Neural cell (in vitro differentiated cells): ENCODE data around the gene ROS1. TPM values are rescaled to one million over a fixed set of nuclear protein-coding genes. Genes with fewer than 3 reads are reported as not detected.
"Not testable (repeated sequence)": the region's sequence is repeated elsewhere in the genome, so short reads cannot be mapped to it uniquely, and the experiment has no call there.

ENCODE experiments used
- H2AFZ ChIP-seq: fragments of 200-600, 300-800 bp; sonication (generic), shearing (Covaris generic); 2 replicates; pipeline ENCODE4 v1.6.0; 2014; ENCODE audit warnings: low read depth, mild to moderate bottlenecking, antibody characterized with exemption, low read length, moderate library complexity
- H3F3A ChIP-seq: fragments of 200-600 bp; shearing (Covaris generic); 2 replicates; pipeline ENCODE4 v1.6.1; 2016; ENCODE audit warnings: mild to moderate bottlenecking, moderate library complexity, mixed read lengths, antibody characterized with exemption, low read length; ENCODE audit not compliant: insufficient read depth, poor library complexity, severe bottlenecking
- H3K27ac ChIP-seq: fragments of 200-600, 300-800 bp; sonication (generic), shearing (Covaris generic); 2 replicates; pipeline ENCODE4 v1.5.1; 2014; ENCODE audit warnings: mild to moderate bottlenecking, low read length, moderate library complexity
- H3K27me3 ChIP-seq: fragments of 300-800, 200-600 bp; sonication (generic), shearing (Covaris generic); 2 replicates; pipeline ENCODE4 v1.6.0; 2014; ENCODE audit warnings: mild to moderate bottlenecking, low read depth, low read length, moderate library complexity; ENCODE audit not compliant: insufficient read depth
- H3K36me3 ChIP-seq: fragments of 300-800, 200-600 bp; sonication (generic), shearing (Covaris generic); 2 replicates; pipeline ENCODE4 v1.5.1; 2014; ENCODE audit warnings: mild to moderate bottlenecking, antibody characterized with exemption, low read length, moderate library complexity; ENCODE audit not compliant: insufficient read depth
- H3K4me2 ChIP-seq: fragments of 300-800, 200-600 bp; sonication (generic), shearing (Covaris generic); 2 replicates; pipeline ENCODE4 v1.6.0; 2014; ENCODE audit warnings: mild to moderate bottlenecking, low read length
- H3K4me3 ChIP-seq: fragments of 300-800, 200-600 bp; sonication (generic), shearing (Covaris generic); 2 replicates; pipeline ENCODE4 v1.5.1; 2014; ENCODE audit warnings: mild to moderate bottlenecking, low read length, moderate library complexity
- H3K79me2 ChIP-seq: fragments of 200-600 bp; shearing (Covaris generic); replicated peaks from 2 replicates; pipeline ENCODE4 v1.6.0; 2014; ENCODE audit warnings: mild to moderate bottlenecking, low read length, moderate library complexity; ENCODE audit not compliant: insufficient read depth
- H3K9ac ChIP-seq: fragments of 300-800, 200-600 bp; sonication (generic), shearing (Covaris generic); 2 replicates; pipeline ENCODE4 v1.6.1; 2016; ENCODE audit warnings: mild to moderate bottlenecking, low read length, mixed read lengths
- H3K9me2 ChIP-seq: fragments of 200-600 bp; shearing (Covaris generic); 2 replicates; pipeline ENCODE4 v1.6.1; 2016; ENCODE audit warnings: mild to moderate bottlenecking, low read length, mixed read lengths; ENCODE audit not compliant: insufficient read depth
- H3K9me3 ChIP-seq: fragments of 200-600, 300-800 bp; sonication (generic), shearing (Covaris generic); 2 replicates; pipeline ENCODE4 v1.6.1; 2016; ENCODE audit warnings: mild to moderate bottlenecking, mixed run types, low read length, moderate library complexity, mixed read lengths
- H4K20me1 ChIP-seq: fragments of 200-600 bp; shearing (Covaris generic); 2 replicates; pipeline ENCODE4 v1.6.1; 2016; ENCODE audit warnings: mild to moderate bottlenecking, mixed run types; ENCODE audit not compliant: insufficient read depth
- EZH2 ChIP-seq: fragments of 200-600, 300-800 bp; shearing (Covaris generic), sonication (generic); IDR thresholded peaks from 2 replicates; pipeline ENCODE4 v1.6.1; 2014; ENCODE audit warnings: antibody characterized with exemption, low read length, borderline replicate concordance, mild to moderate bottlenecking; ENCODE audit not compliant: insufficient read depth, poor library complexity, severe bottlenecking
- MXI1 ChIP-seq: fragments of 450-650 bp; conservative IDR thresholded peaks from 2 replicates; pipeline ENCODE4 v1.6.1; 2014; ENCODE audit warnings: antibody characterized with exemption, mild to moderate bottlenecking; ENCODE audit not compliant: poor library complexity, severe bottlenecking
- POLR2AphosphoS5 ChIP-seq: IDR thresholded peaks from 2 replicates; pipeline ENCODE4 v1.6.1; 2012
- REST ChIP-seq: IDR thresholded peaks from 2 replicates; pipeline ENCODE4 v1.6.1; 2012; ENCODE audit warnings: borderline replicate concordance
- SMC3 ChIP-seq: fragments of 450-650 bp; conservative IDR thresholded peaks from 2 replicates; pipeline ENCODE4 v1.6.1; 2014; ENCODE audit warnings: antibody characterized with exemption, mild to moderate bottlenecking, moderate library complexity; ENCODE audit not compliant: poor library complexity
- polyA plus RNA-seq: library from polyadenylated mRNA; depleted of rRNA; stranded (reverse); fragments of >200 nt; gene quantifications from 2 replicates; pipeline ENCODE4 v1.2.3, GENCODE V29; 2014
- small RNA-seq, 3 experiments: library from RNA; depleted of rRNA; stranded (forward); fragments of <200 nt; gene quantifications; one replicate each; pipeline ENCODE3, GENCODE V24; 2012

Gene ROS1
- polyA plus RNA-seq, 1 donor from 2014 or later: not detected

- Histone ChIP-seq H3F3A (no peaks in the 10 kb centered on the region), H3K36me3 (no peaks in the 10 kb centered on the region), H3K27ac (no peak overlapping the region), H3K9me2 (no peaks in the 10 kb centered on the region), H2AFZ (no peak overlapping the region), H3K79me2 (no peaks in the 10 kb centered on the region), H3K9ac (no peak overlapping the region), H3K4me3 (no peak overlapping the region), H3K27me3 (no peaks in the 10 kb centered on the region), H3K9me3 (no peaks in the 10 kb centered on the region), H4K20me1 (no peaks in the 10 kb centered on the region), H3K4me2 (no peak overlapping the region)
- TF ChIP-seq POLR2AphosphoS5: no peak
- TF ChIP-seq REST: no peak
- no peak for TF ChIP-seq SMC3
- no peak for TF ChIP-seq EZH2
- no peak for TF ChIP-seq MXI1
These were observed 172.0 kb downstream of the ROS1 start for GRCh38 chr6:117253785-117254184.

GRCh38 chr6:117244979-117245378 lies 180.8 kb downstream of the ROS1 start:
- H3K4me2 ChIP-seq, H3K4me3 ChIP-seq, H4K20me1 ChIP-seq, H3K27me3 ChIP-seq, H3K36me3 ChIP-seq, H3K9ac ChIP-seq, H3K9me3 ChIP-seq, H3F3A ChIP-seq, H3K27ac ChIP-seq, H3K9me2 ChIP-seq, H2AFZ ChIP-seq, H3K79me2 ChIP-seq: not testable (repeated sequence)

GRCh38 chr6:117244571-117244970 lies 181.2 kb downstream of the ROS1 start:
- not testable (repeated sequence) for H3K4me3 ChIP-seq, H3K4me2 ChIP-seq, H3K9ac ChIP-seq, H2AFZ ChIP-seq, H3K9me3 ChIP-seq, H3K79me2 ChIP-seq, H3K9me2 ChIP-seq, H4K20me1 ChIP-seq, H3K36me3 ChIP-seq, H3K27ac ChIP-seq, H3K27me3 ChIP-seq, H3F3A ChIP-seq

Small RNA genes lying within 50 kb of the gene (small RNA-seq; reads per million reads assigned to genes)
- 0 reads per million in 3 experiments for gene RN7SKP18
- gene RNU6-253P: 0.10 to 0.90 (median 0.19) reads per million in 3 experiments

Other genes with a start within 250 kb of the ROS1 start
- not detected in 2 replicates for gene VGLL2, start 160.4 kb downstream of the ROS1 start, polyA plus RNA-seq
- 11.4 and 21.4 TPM in 2 replicates for gene DCBLD1, start 56.7 kb upstream of the ROS1 start, polyA plus RNA-seq
- gene GOPC, start 176.6 kb upstream of the ROS1 start, polyA plus RNA-seq: 63.1 and 69.2 TPM in 2 replicates
- 30.8 and 36.3 TPM in 2 replicates for gene NUS1, start 249.5 kb upstream of the ROS1 start, polyA plus RNA-seq